Activated naive CD4-positive, alpha-beta T cell treated with Interleukin-2 at 50 U/mL for 16 hours (primary cell): ENCODE data around the gene FAM53B.

Experiments used
- DNase-seq: peaks from one replicate; pipeline ENCODE4 v3.0.0-alpha.2; 2020

The FAM53B gene

GRCh38 chr10:124676416-124677062 lies 67.6 kb downstream of the FAM53B start:
- DNase-seq: no peak

- DNase-seq: no peak
These were observed 68.4 kb downstream of the FAM53B start for GRCh38 chr10:124675824-124676223.

- DNase-seq: no peak
These were observed 68.9 kb downstream of the FAM53B start for GRCh38 chr10:124675261-124675660.

GRCh38 chr10:124674768-124675222 lies 69.4 kb downstream of the FAM53B start:
- no peak for DNase-seq

GRCh38 chr10:124672181-124672638 lies 72.0 kb downstream of the FAM53B start:
- DNase-seq: no peak

GRCh38 chr10:124671486-124672075 lies 72.6 kb downstream of the FAM53B start:
- DNase-seq: no peak

GRCh38 chr10:124670849-124671248 lies 73.3 kb downstream of the FAM53B start:
- DNase-seq: no peak

GRCh38 chr10:124669824-124670654 lies 74.1 kb downstream of the FAM53B start:
- no peak for DNase-seq

- DNase-seq: no peak
These were observed 74.9 kb downstream of the FAM53B start for GRCh38 chr10:124669141-124669823.

- DNase-seq: no peak
These were observed 75.6 kb downstream of the FAM53B start for GRCh38 chr10:124668517-124669051.

- DNase-seq: no peak
These were observed 76.5 kb downstream of the FAM53B start for GRCh38 chr10:124667425-124668345.

- no peak for DNase-seq
These were observed 77.7 kb downstream of the FAM53B start for GRCh38 chr10:124666494-124666893.

GRCh38 chr10:124665980-124666379 lies 78.2 kb downstream of the FAM53B start:
- DNase-seq: no peak

GRCh38 chr10:124665558-124665957 lies 78.6 kb downstream of the FAM53B start:
- DNase-seq: no peak

GRCh38 chr10:124665091-124665490 lies 79.1 kb downstream of the FAM53B start:
- DNase-seq: no peak

- no peak for DNase-seq
These were observed 80.3 kb downstream of the FAM53B start for GRCh38 chr10:124663766-124664360.

GRCh38 chr10:124663228-124663627 lies 81.0 kb downstream of the FAM53B start:
- DNase-seq: no peak

- DNase-seq: no peak
These were observed 82.5 kb downstream of the FAM53B start for GRCh38 chr10:124661660-124662180.

GRCh38 chr10:124660404-124661125 lies 83.6 kb downstream of the FAM53B start:
- DNase-seq: no peak

- DNase-seq: peak; percentile 25
These were observed 84.8 kb downstream of the FAM53B start for GRCh38 chr10:124659380-124659779.
